Measurements from ENCODE around the gene KCND2. TPM values are rescaled to one million over a fixed set of nuclear protein-coding genes. Genes with fewer than 3 reads are reported as not detected.

The KCND2 gene
- polyA plus RNA-seq, 1 of the 3 experiments (the other 2 are of a cell fraction) = not detected

DNA sequence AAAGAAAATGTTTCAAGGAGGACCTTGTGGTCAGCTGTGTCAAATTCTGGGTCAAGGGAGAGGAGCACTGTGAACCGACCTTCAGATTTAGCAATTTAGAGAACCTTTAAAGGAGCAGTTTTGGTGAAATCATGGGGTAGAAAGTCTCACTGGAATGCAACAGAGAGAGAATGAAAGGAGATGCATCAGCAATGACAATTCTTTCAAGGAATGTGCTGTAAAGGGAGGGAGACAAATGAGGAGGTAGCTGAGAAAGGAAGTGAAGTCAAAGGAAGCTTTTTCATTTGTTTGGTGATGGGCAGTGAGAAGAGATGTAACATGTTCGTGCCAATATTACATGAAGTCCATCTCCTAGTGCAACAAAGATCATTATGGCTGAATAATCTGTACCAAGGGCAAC, 418.9 kb downstream of the KCND2 start (continued):
- TF ChIP-seq EZH2phosphoT487 (IDR thresholded peaks at IDR 0.05; ENCODE audit: borderline replicate concordance, low read depth) = no peak
- no peak for TF ChIP-seq TAF1 (IDR thresholded peaks at IDR 0.05; ENCODE audit: borderline replicate concordance, low read depth, low read length)
- no peak for TF ChIP-seq POLR2AphosphoS5 (IDR thresholded peaks at IDR 0.05; ENCODE audit: low read depth, low read length)
- TF ChIP-seq CHD2 (IDR thresholded peaks at IDR 0.05; ENCODE audit: low read length, partially characterized antibody) = no peak
- no peak for TF ChIP-seq RFX5 (IDR thresholded peaks at IDR 0.05; ENCODE audit: low read length)
- TF ChIP-seq YY1 (IDR thresholded peaks at IDR 0.05; ENCODE audit: low read depth) = no peak
- TF ChIP-seq, protein P1, sequence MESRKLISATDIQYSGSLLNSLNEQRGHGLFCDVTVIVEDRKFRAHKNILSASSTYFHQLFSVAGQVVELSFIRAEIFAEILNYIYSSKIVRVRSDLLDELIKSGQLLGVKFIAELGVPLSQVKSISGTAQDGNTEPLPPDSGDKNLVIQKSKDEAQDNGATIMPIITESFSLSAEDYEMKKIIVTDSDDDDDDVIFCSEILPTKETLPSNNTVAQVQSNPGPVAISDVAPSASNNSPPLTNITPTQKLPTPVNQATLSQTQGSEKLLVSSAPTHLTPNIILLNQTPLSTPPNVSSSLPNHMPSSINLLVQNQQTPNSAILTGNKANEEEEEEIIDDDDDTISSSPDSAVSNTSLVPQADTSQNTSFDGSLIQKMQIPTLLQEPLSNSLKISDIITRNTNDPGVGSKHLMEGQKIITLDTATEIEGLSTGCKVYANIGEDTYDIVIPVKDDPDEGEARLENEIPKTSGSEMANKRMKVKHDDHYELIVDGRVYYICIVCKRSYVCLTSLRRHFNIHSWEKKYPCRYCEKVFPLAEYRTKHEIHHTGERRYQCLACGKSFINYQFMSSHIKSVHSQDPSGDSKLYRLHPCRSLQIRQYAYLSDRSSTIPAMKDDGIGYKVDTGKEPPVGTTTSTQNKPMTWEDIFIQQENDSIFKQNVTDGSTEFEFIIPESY (IDR thresholded peaks at IDR 0.05; ENCODE audit: borderline replicate concordance, low read depth) = no peak
- TF ChIP-seq TCF12 (IDR thresholded peaks at IDR 0.05) = no peak
- TF ChIP-seq, protein P2, sequence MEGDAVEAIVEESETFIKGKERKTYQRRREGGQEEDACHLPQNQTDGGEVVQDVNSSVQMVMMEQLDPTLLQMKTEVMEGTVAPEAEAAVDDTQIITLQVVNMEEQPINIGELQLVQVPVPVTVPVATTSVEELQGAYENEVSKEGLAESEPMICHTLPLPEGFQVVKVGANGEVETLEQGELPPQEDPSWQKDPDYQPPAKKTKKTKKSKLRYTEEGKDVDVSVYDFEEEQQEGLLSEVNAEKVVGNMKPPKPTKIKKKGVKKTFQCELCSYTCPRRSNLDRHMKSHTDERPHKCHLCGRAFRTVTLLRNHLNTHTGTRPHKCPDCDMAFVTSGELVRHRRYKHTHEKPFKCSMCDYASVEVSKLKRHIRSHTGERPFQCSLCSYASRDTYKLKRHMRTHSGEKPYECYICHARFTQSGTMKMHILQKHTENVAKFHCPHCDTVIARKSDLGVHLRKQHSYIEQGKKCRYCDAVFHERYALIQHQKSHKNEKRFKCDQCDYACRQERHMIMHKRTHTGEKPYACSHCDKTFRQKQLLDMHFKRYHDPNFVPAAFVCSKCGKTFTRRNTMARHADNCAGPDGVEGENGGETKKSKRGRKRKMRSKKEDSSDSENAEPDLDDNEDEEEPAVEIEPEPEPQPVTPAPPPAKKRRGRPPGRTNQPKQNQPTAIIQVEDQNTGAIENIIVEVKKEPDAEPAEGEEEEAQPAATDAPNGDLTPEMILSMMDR (IDR thresholded peaks at IDR 0.05) = no peak

DNA sequence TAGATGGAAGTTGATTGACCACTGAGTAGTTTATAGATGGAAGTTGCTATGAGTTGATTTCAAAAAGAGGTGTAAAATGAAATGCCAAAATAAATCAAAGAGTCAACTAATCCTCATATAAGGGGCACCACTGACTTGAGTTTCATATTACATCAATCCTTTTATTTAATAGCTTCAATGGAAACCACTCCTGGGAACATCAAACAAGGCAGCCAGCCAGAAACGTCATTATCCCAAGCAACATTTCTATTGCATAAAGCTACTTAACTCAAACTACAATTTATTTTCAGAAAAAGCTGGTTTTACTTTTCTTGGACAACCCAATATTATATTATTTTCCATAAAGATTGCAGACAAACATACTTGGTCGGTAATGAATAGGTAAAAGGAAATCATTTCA, 422.9 kb downstream of the KCND2 start:
- no peak overlapping the region for H3K27ac ChIP-seq (ENCODE audit: low read depth in 2 of 2, low read length in 1 of 2)

More for the DNA sequence above, 422.9 kb downstream of the KCND2 start:
- TF ChIP-seq YY1 (IDR thresholded peaks at IDR 0.05; ENCODE audit: low read depth) (no peak), NFIC (IDR thresholded peaks at IDR 0.05; ENCODE audit: borderline replicate concordance) (no peak), ELF1 (IDR thresholded peaks at IDR 0.05) (no peak), RFX5 (IDR thresholded peaks at IDR 0.05; ENCODE audit: low read length) (no peak), GABPA (IDR thresholded peaks at IDR 0.05; ENCODE audit: low read depth) (no peak), FOSL2 (IDR thresholded peaks at IDR 0.05; ENCODE audit: borderline replicate concordance, low read depth) (no peak), MXI1 (IDR thresholded peaks at IDR 0.05; ENCODE audit: low read depth, low read length) (no peak), POLR2AphosphoS5 (IDR thresholded peaks at IDR 0.05; ENCODE audit: low read depth, low read length) (no peak), MEF2A (IDR thresholded peaks at IDR 0.05; ENCODE audit: borderline replicate concordance, low read depth) (no peak), TCF12 (IDR thresholded peaks at IDR 0.05) (no peak), FOXJ3 (CRISPR knock-in tag; IDR thresholded peaks at IDR 0.05) (no peak)
- TF ChIP-seq, protein P3, sequence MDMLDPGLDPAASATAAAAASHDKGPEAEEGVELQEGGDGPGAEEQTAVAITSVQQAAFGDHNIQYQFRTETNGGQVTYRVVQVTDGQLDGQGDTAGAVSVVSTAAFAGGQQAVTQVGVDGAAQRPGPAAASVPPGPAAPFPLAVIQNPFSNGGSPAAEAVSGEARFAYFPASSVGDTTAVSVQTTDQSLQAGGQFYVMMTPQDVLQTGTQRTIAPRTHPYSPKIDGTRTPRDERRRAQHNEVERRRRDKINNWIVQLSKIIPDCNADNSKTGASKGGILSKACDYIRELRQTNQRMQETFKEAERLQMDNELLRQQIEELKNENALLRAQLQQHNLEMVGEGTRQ (IDR thresholded peaks at IDR 0.05; ENCODE audit: borderline replicate concordance, low read depth, low read length) = no peak
- TF ChIP-seq, protein P4, sequence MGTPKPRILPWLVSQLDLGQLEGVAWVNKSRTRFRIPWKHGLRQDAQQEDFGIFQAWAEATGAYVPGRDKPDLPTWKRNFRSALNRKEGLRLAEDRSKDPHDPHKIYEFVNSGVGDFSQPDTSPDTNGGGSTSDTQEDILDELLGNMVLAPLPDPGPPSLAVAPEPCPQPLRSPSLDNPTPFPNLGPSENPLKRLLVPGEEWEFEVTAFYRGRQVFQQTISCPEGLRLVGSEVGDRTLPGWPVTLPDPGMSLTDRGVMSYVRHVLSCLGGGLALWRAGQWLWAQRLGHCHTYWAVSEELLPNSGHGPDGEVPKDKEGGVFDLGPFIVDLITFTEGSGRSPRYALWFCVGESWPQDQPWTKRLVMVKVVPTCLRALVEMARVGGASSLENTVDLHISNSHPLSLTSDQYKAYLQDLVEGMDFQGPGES (IDR thresholded peaks at IDR 0.05; ENCODE audit: low read depth, low read length) = no peak
- TF ChIP-seq, protein P5, sequence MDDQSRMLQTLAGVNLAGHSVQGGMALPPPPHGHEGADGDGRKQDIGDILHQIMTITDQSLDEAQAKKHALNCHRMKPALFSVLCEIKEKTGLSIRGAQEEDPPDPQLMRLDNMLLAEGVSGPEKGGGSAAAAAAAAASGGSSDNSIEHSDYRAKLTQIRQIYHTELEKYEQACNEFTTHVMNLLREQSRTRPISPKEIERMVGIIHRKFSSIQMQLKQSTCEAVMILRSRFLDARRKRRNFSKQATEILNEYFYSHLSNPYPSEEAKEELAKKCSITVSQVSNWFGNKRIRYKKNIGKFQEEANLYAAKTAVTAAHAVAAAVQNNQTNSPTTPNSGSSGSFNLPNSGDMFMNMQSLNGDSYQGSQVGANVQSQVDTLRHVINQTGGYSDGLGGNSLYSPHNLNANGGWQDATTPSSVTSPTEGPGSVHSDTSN (IDR thresholded peaks at IDR 0.05) = no peak
- TF ChIP-seq, protein P6, sequence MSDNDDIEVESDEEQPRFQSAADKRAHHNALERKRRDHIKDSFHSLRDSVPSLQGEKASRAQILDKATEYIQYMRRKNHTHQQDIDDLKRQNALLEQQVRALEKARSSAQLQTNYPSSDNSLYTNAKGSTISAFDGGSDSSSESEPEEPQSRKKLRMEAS (IDR thresholded peaks at IDR 0.05; ENCODE audit: low read depth) = no peak
- TF ChIP-seq, protein P1 (IDR thresholded peaks at IDR 0.05; ENCODE audit: borderline replicate concordance, low read depth) = no peak
- Histone ChIP-seq H2AFZ (ENCODE audit: low read depth) (no peak overlapping the region), H3K4me3 (ENCODE audit: low read depth in 2 of 2, low read length in 1 of 2) (no peak overlapping the region), H3K79me2 (ENCODE audit: insufficient read depth) (no peaks in the 10 kb centered on the region), H3K27me3 (ENCODE audit: insufficient read depth) (no peaks in the 10 kb centered on the region), H3K9me3 (no peaks in the 10 kb centered on the region), H3K9ac (no peak overlapping the region), H4K20me1 (ENCODE audit: insufficient read depth) (no peaks in the 10 kb centered on the region), H3K4me2 (no peak overlapping the region), H3K36me3 (replicated peaks in 1 of 2; ENCODE audit: control insufficient read depth in 1 of 2, insufficient read depth in 2 of 2, low read length in 1 of 2) (no peaks in the 10 kb centered on the region), H3K4me1 (ENCODE audit: control insufficient read depth in 1 of 2, insufficient read depth in 2 of 2, low read depth in 1 of 2, low read length in 1 of 2) (no peaks in the 10 kb centered on the region), H3F3A (replicated peaks; ENCODE audit: insufficient read depth) (no peaks in the 10 kb centered on the region), H3K9me2 (no peaks in the 10 kb centered on the region)
- ChIA-PET POLR2A (no interaction called here), CTCF (interaction anchor here (1.5 kb wide), 1 partner anchor 29 kb away, joined by 6 read pairs; no protein-coding TSS in a partner anchor)
- no peak for DNase-seq
- 0% methylated on average over 2 of the region's 2 CpGs for WGBS (ENCODE audit: low lambda C conversion rate)
